Measurements from ENCODE around the gene OR10H3. TPM values are rescaled to one million over a fixed set of nuclear protein-coding genes. Genes with fewer than 3 reads are reported as not detected.

OR10H3 gene, protein sequence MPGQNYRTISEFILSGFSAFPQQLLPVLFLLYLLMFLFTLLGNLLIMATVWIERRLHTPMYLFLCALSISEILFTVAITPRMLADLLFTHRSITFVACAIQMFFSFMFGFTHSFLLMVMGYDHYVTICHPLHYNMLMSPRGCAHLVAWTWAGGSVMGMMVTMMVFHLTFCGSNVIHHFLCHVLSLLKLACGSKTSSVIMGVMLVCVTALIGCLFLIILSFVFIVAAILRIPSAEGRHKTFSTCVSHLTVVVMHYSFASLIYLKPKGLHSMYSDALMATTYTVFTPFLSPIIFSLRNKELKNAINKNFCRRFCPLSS
- not detected in 2 replicates for polyA plus RNA-seq
- polyA minus RNA-seq: not detected in 2 replicates

DNA sequence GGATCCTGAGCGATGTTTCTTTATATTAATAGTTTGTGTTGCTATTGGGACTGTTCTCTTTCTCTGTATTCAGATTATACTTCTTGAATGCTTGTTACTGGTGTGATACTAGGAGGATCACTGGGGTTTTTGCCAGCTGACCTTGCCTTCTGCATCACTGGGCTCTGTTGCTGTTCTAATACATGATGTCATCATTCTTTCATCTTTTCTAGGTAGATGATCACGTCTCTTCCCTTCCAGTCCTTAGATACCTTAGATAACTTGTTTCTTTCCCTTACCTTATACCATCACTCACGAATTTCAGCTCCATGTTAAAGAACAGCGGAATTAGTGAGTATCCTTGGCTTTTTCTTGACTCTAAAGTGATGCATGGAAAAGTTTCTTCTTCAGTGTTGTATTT lies at the start of gene OR10H3:
OR10H3 (plus strand) TSS at position 264 of the 400 bp plus-strand sequence. CDS start 3,408 bp downstream, outside the sequence.
- Histone ChIP-seq H3K36me3 (ENCODE audit: insufficient read depth, low read length) (no peaks in the 10 kb centered on the region), H3K9me2 (ENCODE audit: insufficient read depth, low read length) (no peaks in the 10 kb centered on the region), H3K27ac (ENCODE audit: low read length) (no peak within 1 kb of the TSS), H2AFZ (ENCODE audit: low read depth, low read length) (no peak within 1 kb of the TSS), H3K27me3 (ENCODE audit: insufficient read depth, low read depth, low read length) (no peaks in the 10 kb centered on the region), H3K79me2 (replicated peaks; ENCODE audit: insufficient read depth, low read length) (no peaks in the 10 kb centered on the region), H3K4me2 (ENCODE audit: low read length) (no peak within 1 kb of the TSS), H3K9ac (ENCODE audit: low read length) (no peak within 1 kb of the TSS), H3K9me3 (ENCODE audit: low read length) (peaks cover 10% of the 10 kb centered on the region), H3F3A (ENCODE audit: insufficient read depth, low read length, poor library complexity, severe bottlenecking) (no peaks in the 10 kb centered on the region), H3K4me3 (ENCODE audit: low read length) (no peak within 1 kb of the TSS), H4K20me1 (ENCODE audit: insufficient read depth) (no peaks in the 10 kb centered on the region)
- no peak for TF ChIP-seq MXI1 (conservative IDR thresholded peaks at IDR 0.05; ENCODE audit: poor library complexity, severe bottlenecking)
- TF ChIP-seq EZH2 (IDR thresholded peaks at IDR 0.05; ENCODE audit: borderline replicate concordance, insufficient read depth, low read length, poor library complexity, severe bottlenecking): no peak
- TF ChIP-seq, protein P1, sequence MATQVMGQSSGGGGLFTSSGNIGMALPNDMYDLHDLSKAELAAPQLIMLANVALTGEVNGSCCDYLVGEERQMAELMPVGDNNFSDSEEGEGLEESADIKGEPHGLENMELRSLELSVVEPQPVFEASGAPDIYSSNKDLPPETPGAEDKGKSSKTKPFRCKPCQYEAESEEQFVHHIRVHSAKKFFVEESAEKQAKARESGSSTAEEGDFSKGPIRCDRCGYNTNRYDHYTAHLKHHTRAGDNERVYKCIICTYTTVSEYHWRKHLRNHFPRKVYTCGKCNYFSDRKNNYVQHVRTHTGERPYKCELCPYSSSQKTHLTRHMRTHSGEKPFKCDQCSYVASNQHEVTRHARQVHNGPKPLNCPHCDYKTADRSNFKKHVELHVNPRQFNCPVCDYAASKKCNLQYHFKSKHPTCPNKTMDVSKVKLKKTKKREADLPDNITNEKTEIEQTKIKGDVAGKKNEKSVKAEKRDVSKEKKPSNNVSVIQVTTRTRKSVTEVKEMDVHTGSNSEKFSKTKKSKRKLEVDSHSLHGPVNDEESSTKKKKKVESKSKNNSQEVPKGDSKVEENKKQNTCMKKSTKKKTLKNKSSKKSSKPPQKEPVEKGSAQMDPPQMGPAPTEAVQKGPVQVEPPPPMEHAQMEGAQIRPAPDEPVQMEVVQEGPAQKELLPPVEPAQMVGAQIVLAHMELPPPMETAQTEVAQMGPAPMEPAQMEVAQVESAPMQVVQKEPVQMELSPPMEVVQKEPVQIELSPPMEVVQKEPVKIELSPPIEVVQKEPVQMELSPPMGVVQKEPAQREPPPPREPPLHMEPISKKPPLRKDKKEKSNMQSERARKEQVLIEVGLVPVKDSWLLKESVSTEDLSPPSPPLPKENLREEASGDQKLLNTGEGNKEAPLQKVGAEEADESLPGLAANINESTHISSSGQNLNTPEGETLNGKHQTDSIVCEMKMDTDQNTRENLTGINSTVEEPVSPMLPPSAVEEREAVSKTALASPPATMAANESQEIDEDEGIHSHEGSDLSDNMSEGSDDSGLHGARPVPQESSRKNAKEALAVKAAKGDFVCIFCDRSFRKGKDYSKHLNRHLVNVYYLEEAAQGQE (IDR thresholded peaks at IDR 0.05; ENCODE audit: borderline replicate concordance): no peak
- TF ChIP-seq, protein P2, sequence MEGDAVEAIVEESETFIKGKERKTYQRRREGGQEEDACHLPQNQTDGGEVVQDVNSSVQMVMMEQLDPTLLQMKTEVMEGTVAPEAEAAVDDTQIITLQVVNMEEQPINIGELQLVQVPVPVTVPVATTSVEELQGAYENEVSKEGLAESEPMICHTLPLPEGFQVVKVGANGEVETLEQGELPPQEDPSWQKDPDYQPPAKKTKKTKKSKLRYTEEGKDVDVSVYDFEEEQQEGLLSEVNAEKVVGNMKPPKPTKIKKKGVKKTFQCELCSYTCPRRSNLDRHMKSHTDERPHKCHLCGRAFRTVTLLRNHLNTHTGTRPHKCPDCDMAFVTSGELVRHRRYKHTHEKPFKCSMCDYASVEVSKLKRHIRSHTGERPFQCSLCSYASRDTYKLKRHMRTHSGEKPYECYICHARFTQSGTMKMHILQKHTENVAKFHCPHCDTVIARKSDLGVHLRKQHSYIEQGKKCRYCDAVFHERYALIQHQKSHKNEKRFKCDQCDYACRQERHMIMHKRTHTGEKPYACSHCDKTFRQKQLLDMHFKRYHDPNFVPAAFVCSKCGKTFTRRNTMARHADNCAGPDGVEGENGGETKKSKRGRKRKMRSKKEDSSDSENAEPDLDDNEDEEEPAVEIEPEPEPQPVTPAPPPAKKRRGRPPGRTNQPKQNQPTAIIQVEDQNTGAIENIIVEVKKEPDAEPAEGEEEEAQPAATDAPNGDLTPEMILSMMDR (IDR thresholded peaks at IDR 0.05; ENCODE audit: poor library complexity, severe bottlenecking): no peak
- TF ChIP-seq TAF1 (IDR thresholded peaks at IDR 0.05; ENCODE audit: low read depth): no peak
- no peak for TF ChIP-seq SMC3 (conservative IDR thresholded peaks at IDR 0.05; ENCODE audit: poor library complexity)
- TF ChIP-seq RAD21 (conservative IDR thresholded peaks at IDR 0.05): no peak
- TF ChIP-seq EP300 (conservative IDR thresholded peaks at IDR 0.05; ENCODE audit: poor library complexity, severe bottlenecking): no peak
- no peak for TF ChIP-seq POLR2AphosphoS5 (IDR thresholded peaks at IDR 0.05)

DNA sequence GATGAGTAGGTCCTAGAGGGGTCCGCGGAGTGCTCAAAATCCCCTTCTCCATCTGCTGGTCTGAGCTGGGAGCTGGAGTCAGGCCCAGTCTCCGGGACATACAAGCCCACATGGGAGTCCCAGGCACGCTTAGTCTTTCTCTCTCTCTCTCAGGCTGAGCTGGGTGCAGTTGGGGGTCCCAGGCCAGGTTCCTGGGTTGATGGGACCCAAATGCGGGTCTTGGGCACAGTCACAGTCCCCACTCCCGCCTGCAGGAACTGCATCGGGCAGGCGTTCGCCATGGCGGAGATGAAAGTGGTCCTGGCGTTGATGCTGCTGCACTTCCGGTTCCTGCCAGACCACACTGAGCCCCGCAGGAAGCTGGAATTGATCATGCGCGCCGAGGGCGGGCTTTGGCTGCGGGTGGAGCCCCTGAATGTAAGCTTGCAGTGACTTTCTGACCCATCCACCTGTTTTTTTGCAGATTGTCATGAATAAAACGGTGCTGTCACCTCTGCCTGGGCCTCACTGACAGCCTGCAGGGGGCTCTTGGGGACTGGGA lies 41.1 kb upstream of the OR10H3 start:
- no peaks in the 10 kb centered on the region for H3K27me3 ChIP-seq (ENCODE audit: insufficient read depth, low read depth, low read length)
- TF ChIP-seq EZH2 (IDR thresholded peaks at IDR 0.05; ENCODE audit: borderline replicate concordance, insufficient read depth, low read length, poor library complexity, severe bottlenecking) (no peak), RAD21 (conservative IDR thresholded peaks at IDR 0.05) (no peak), SMC3 (conservative IDR thresholded peaks at IDR 0.05; ENCODE audit: poor library complexity) (no peak)
- TF ChIP-seq, protein P2 (IDR thresholded peaks at IDR 0.05; ENCODE audit: poor library complexity, severe bottlenecking): no peak
- TF ChIP-seq, protein P1 (IDR thresholded peaks at IDR 0.05; ENCODE audit: borderline replicate concordance): no peak
- H3K9me2 ChIP-seq (ENCODE audit: insufficient read depth, low read length): no peaks in the 10 kb centered on the region
- H3K79me2 ChIP-seq (replicated peaks; ENCODE audit: insufficient read depth, low read length): no peaks in the 10 kb centered on the region
- no peak overlapping the region for H3K4me3 ChIP-seq (ENCODE audit: low read length)
- H3F3A ChIP-seq (ENCODE audit: insufficient read depth, low read length, poor library complexity, severe bottlenecking): no peaks in the 10 kb centered on the region
- no peak overlapping the region for H3K4me2 ChIP-seq (ENCODE audit: low read length)
- peaks cover 6% of the 10 kb centered on the region for H3K9me3 ChIP-seq (ENCODE audit: low read length)
- no peak overlapping the region for H3K9ac ChIP-seq (ENCODE audit: low read length)
- H3K36me3 ChIP-seq (ENCODE audit: insufficient read depth, low read length): no peaks in the 10 kb centered on the region
- no peaks in the 10 kb centered on the region for H4K20me1 ChIP-seq (ENCODE audit: insufficient read depth)
- H3K27ac ChIP-seq (ENCODE audit: low read length): no peak overlapping the region
- H2AFZ ChIP-seq (ENCODE audit: low read depth, low read length): no peak overlapping the region

Measured in neural cell (in vitro differentiated cells).